LNCAP (cell line): ENCODE measurements around the gene CASP6.

Experiments
- TF ChIP-seq, protein P1 (sequence below): fragments of 450-650 bp; IDR thresholded peaks from 2 replicates; pipeline ENCODE4 v1.5.1; 2017; ENCODE audit warnings: mild to moderate bottlenecking

The CASP6 gene

DNA sequence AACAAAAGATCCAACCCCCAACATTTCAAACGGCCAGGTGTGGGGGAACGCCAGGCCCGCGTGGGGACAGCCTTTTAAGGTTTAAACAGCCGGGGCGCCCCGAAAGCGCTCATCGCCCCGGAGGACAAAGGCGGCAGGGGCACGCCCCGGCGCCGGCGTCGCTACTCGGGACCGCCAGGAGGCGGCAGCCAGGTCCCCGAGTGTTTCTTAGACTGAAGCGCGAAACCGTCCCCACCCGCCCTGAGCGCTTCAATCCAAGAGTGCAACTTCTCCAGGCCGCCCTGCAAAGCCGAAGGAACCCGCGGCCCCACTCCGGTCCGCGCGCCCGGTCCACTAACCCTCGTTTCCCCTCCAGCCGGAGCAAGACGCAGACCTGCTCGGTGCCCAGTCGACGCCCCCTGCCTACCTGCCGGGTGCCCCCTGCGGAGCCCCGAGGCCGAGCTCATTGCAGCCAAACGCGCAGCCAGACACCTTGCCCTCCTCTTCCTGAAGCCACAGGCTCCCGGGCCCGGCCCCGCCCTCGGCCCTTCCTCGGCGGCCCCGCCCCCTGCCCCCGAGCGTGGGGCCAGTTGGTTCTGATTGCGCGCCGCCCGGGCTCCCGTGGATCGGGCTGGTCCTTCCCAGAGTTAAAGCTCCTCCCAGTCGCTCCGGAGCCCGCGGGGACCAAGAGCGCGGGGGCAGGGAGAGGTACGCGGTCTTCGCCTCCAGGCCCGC lies at the start of gene CASP6:
TSS of gene CASP6 (minus strand) at position 496 of the 714 bp plus-strand sequence. CDS start at position 446, 50 bp downstream.
- TF ChIP-seq, protein P1, sequence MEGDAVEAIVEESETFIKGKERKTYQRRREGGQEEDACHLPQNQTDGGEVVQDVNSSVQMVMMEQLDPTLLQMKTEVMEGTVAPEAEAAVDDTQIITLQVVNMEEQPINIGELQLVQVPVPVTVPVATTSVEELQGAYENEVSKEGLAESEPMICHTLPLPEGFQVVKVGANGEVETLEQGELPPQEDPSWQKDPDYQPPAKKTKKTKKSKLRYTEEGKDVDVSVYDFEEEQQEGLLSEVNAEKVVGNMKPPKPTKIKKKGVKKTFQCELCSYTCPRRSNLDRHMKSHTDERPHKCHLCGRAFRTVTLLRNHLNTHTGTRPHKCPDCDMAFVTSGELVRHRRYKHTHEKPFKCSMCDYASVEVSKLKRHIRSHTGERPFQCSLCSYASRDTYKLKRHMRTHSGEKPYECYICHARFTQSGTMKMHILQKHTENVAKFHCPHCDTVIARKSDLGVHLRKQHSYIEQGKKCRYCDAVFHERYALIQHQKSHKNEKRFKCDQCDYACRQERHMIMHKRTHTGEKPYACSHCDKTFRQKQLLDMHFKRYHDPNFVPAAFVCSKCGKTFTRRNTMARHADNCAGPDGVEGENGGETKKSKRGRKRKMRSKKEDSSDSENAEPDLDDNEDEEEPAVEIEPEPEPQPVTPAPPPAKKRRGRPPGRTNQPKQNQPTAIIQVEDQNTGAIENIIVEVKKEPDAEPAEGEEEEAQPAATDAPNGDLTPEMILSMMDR = peak; percentile 54

DNA sequence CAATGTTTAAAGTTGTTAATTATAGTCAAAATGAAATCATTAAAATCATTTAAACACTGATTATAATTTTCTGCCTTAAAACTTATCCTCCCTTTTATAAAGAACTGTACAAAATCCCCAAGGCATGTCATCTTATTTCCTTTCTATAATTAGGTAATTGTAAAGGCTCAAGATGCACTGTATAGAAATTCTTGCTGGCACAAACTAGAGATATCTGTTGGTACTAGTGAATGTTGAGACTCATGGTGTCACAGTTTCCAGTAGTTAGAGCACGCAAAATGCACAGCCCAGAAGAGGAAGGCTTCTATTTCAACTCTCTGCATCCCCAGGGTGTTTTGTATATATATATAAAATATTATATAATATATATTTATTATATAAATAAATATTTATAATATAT lies 49.3 kb upstream of the CASP6 start:
- TF ChIP-seq, protein P1 = no peak

DNA sequence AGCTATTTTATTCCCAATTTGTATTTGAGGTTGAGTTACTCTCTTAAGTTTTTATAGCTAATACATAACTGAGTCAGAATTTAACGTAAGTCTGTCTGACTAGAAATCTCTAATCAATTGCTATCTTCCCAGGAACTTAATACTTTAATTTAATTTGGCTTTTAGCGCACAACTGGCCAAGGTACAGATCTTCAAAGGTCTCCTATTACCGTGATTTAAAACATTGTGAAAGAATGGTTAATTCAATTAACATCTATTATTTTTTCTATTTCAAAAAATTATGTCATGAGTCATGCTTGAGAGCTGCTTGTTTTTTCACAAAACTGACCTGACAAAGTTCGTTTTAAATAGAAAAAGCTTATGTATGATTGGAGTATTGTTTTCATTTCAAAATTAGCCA lies 48.6 kb upstream of the CASP6 start:
- TF ChIP-seq, protein P1 = no peak

DNA sequence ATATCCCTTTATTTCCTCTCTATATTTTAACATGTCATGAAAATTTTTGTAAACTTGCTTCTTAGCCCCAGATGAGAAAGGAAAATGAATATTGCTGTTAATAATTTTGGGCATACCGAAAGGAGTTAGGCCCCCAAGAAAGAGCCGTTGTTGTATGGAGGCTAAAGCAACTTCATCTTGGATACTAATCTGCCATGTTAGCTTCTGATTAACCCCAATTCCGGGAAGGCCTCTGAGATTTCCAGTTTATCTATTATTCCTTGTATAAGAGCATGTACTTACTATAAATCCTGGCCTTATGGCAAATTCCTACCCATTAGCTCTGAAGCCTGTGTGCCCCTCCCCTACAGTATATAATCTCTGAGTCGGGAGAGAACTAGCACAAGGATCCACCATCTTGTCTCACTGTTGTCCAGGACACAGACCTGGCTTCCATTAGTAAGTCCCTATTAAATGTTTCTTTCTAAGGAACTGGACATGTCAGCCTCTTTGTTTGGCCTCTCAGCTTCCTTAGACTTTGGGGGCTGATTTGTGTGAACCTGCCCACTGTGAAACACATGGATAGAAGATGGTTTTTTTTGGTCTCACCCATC lies 47.5 kb upstream of the CASP6 start:
- TF ChIP-seq, protein P1 = no peak

DNA sequence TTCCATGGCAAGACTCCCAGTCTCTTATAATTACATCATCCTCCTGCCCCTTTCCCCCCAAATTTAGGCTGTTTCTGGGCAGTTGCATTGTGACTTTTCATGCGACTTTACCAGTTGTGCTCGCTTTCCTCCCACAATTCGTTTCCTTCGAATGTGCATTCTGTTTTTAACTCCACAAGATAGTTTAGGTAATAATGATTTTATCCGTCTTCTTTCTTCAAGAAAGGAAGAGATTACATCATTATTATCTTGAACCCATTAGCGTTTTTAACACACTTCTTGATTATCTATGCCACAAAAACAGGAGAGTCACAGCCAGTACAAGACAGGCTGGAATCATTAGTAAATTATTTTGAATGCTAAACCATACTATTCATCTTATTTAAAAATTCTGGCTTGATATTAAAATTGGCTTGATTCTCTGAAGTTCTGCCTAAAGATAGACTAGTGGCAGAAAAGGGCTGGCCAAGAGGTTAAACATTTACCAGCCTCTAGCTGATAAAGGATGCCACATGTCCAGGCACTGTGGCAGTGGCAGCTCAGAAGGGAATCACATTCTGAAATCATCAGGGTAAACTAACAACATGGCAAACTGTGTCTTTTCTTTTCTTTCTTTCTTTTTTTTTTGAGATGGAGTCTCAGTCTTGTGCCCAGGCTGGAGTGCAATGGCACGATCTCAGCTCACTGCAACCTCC lies 46.3 kb upstream of the CASP6 start:
- TF ChIP-seq, protein P1 = no peak

DNA sequence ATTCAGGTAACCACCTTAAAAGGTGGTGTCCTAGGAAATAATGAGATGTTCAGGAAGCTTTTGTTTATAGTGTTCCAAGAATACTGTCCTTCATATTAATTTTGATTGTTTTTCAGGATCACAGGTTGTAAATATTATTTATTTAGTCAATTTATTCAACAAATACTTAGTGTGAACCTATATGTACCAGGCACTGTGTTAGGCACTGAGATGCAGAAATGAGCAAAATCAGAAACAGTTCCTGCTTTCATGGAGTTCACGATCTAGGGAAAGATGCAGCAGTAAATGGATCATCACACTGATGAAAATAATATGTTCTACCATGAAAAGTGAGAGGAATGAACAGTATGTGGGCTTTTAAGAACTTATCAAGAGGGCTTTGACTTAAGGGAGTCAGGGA lies 44.9 kb upstream of the CASP6 start:
- TF ChIP-seq, protein P1 = no peak

DNA sequence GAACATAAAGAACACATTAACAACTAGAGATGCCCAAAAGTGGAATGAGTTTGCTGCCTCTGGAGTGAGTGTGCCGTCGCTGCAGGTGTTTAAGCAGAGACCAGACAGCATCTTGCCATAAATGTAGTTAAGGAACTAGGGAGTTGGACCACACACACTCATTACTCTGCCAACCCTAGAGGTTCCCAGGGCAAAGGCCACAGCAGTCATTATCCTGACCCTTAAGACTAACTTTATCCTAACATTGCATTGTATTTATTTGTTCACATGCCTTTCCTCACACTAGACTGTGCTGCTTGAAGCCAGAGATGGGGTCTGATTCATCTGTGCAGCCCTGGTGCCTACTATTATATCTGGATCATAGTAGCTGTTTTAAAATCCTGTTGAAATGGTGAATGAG lies 43.5 kb upstream of the CASP6 start:
- TF ChIP-seq, protein P1 = no peak
